ENCODE data around the gene POLR2E. TPM values are rescaled to one million over a fixed set of nuclear protein-coding genes. Genes with fewer than 3 reads are reported as not detected.

Gene POLR2E
- total RNA-seq, 1 donor from 2014 or later = 155 TPM

GRCh38 chr19:1052349-1052975, 42.7 kb downstream of the POLR2E start:
- TF ChIP-seq CTCF (IDR thresholded peaks at IDR 0.05) = no peak

GRCh38 chr19:1051791-1052190, 43.4 kb downstream of the POLR2E start:
- no peak for TF ChIP-seq CTCF (IDR thresholded peaks at IDR 0.05)
- intact Hi-C loops (cut with DNase I) = no loop called here
- H3K27me3 ChIP-seq = no peaks in the 10 kb centered on the region
- no peaks in the 10 kb centered on the region for H3K36me3 ChIP-seq
- ATAC-seq (no peak), DNase-seq (no peak)
- no peaks in the 10 kb centered on the region for H3K9me3 ChIP-seq
- no peak overlapping the region for H3K27ac ChIP-seq
- H3K4me1 ChIP-seq = no peaks in the 10 kb centered on the region
- H3K4me3 ChIP-seq = no peak overlapping the region

More at GRCh38 chr19:1052349-1052975, 42.7 kb downstream of the POLR2E start:
- Histone ChIP-seq H3K9me3 (peaks cover 7% of the 10 kb centered on the region), H3K36me3 (no peaks in the 10 kb centered on the region), H3K4me3 (no peak overlapping the region), H3K4me1 (no peaks in the 10 kb centered on the region), H3K27ac (no peak overlapping the region), H3K27me3 (no peaks in the 10 kb centered on the region)
- no peak for ATAC-seq
- DNase-seq = no peak
- intact Hi-C loops (cut with DNase I) = no loop called here

GRCh38 chr19:1050989-1051788, 44.0 kb downstream of the POLR2E start:
- ATAC-seq (no peak), DNase-seq (no peak)
- Histone ChIP-seq H3K9me3 (no peaks in the 10 kb centered on the region), H3K4me1 (no peaks in the 10 kb centered on the region), H3K36me3 (no peaks in the 10 kb centered on the region), H3K4me3 (no peak overlapping the region), H3K27ac (no peak overlapping the region), H3K27me3 (no peaks in the 10 kb centered on the region)
- intact Hi-C loops (cut with DNase I) = no loop called here
- TF ChIP-seq CTCF (IDR thresholded peaks at IDR 0.05) = no peak

- H3K27ac ChIP-seq = no peak overlapping the region
- no peaks in the 10 kb centered on the region for H3K27me3 ChIP-seq
- no peaks in the 10 kb centered on the region for H3K36me3 ChIP-seq
- intact Hi-C loops (cut with DNase I) = no loop called here
- no peak for TF ChIP-seq CTCF (IDR thresholded peaks at IDR 0.05)
- no peaks in the 10 kb centered on the region for H3K9me3 ChIP-seq
- no peak for DNase-seq
- no peak for ATAC-seq
- no peak overlapping the region for H3K4me3 ChIP-seq
- H3K4me1 ChIP-seq = no peaks in the 10 kb centered on the region
These were observed 45.4 kb downstream of the POLR2E start for GRCh38 chr19:1049800-1050199.

- no peak overlapping the region for H3K4me3 ChIP-seq
- intact Hi-C loops (cut with DNase I) = no loop called here
- no peak for TF ChIP-seq CTCF (IDR thresholded peaks at IDR 0.05)
- no peaks in the 10 kb centered on the region for H3K4me1 ChIP-seq
- no peaks in the 10 kb centered on the region for H3K36me3 ChIP-seq
- DNase-seq = no peak
- no peak for ATAC-seq
- H3K27me3 ChIP-seq = no peaks in the 10 kb centered on the region
- no peaks in the 10 kb centered on the region for H3K9me3 ChIP-seq
- no peak overlapping the region for H3K27ac ChIP-seq
These were observed 46.1 kb downstream of the POLR2E start for GRCh38 chr19:1049106-1049505.

Data from upper lobe of right lung (tissue), 1 donor.